HEK293T (cell line): ENCODE measurements around the gene IDH3A.

Source experiments
- BHLHE40 ChIP-seq: fragments of 450-650 bp; IDR thresholded peaks from 2 replicates; pipeline ENCODE4 v1.6.1; 2016; ENCODE audit warnings: mild to moderate bottlenecking, moderate library complexity, borderline replicate concordance
- FOXK2 ChIP-seq: fragments of 450-650 bp; IDR thresholded peaks from 2 replicates; pipeline ENCODE4 v1.6.1; 2016; ENCODE audit warnings: mild to moderate bottlenecking
- FOXM1 ChIP-seq: fragments of 450-650 bp; IDR thresholded peaks from 2 replicates; pipeline ENCODE4 v1.6.1; 2017; ENCODE audit warnings: mild to moderate bottlenecking, borderline replicate concordance
- NFRKB ChIP-seq: fragments of 450-650 bp; IDR thresholded peaks from 2 replicates; pipeline ENCODE4 v1.6.1; 2016; ENCODE audit warnings: mild to moderate bottlenecking, moderate library complexity
- SP1 ChIP-seq: fragments of 450-650 bp; IDR thresholded peaks from 2 replicates; pipeline ENCODE4 v1.6.1; 2017
- SUZ12 ChIP-seq: fragments of 450-650 bp; IDR thresholded peaks from 2 replicates; pipeline ENCODE4 v1.6.1; 2016; ENCODE audit warnings: mild to moderate bottlenecking
- TARDBP ChIP-seq: fragments of 450-650 bp; IDR thresholded peaks from 2 replicates; pipeline ENCODE4 v1.6.1; 2016

GRCh38 chr15:78111788-78112187 lies 37.4 kb upstream of the IDH3A start:
- TF ChIP-seq SUZ12 = no peak
- TF ChIP-seq NFRKB = no peak
- no peak for TF ChIP-seq TARDBP
- TF ChIP-seq SP1 = no peak
- no peak for TF ChIP-seq BHLHE40
- no peak for TF ChIP-seq FOXK2
- TF ChIP-seq FOXM1 = no peak
